IgD-negative memory B cell (primary cell): ENCODE data around the gene NDUFS8. TPM values are rescaled to one million over a fixed set of nuclear protein-coding genes. Genes with fewer than 3 reads are reported as not detected.
"Not testable (repeated sequence)": the region's sequence is repeated elsewhere in the genome, so short reads cannot be mapped to it uniquely, and the experiment has no call there.

Source experiments
- H3K27ac Mint-ChIP-seq, 3 donors: one replicate each; pipeline ENCODE4 v1.8.0; 2020 to 2022; ENCODE audit warnings: mild to moderate bottlenecking in 3 of 3, mixed read lengths in 3 of 3, moderate library complexity in 1 of 3
- H3K27me3 Mint-ChIP-seq: one replicate; pipeline ENCODE4 v1.8.0; 2021; ENCODE audit warnings: mixed read lengths
- H3K36me3 Mint-ChIP-seq: one replicate; pipeline ENCODE4 v1.8.0; 2020; ENCODE audit warnings: mild to moderate bottlenecking, mixed read lengths
- H3K4me1 Mint-ChIP-seq, 3 donors: one replicate each; pipeline ENCODE4 v1.8.0; 2020 to 2022; ENCODE audit warnings: mixed read lengths in 3 of 3, mild to moderate bottlenecking in 1 of 3
- H3K4me3 Mint-ChIP-seq, 4 donors: one replicate each; pipeline ENCODE4 v1.8.0; 2020 to 2022; ENCODE audit warnings: mild to moderate bottlenecking in 4 of 4, mixed read lengths in 4 of 4, moderate library complexity in 3 of 4
- H3K9me3 Mint-ChIP-seq, 3 donors: one replicate each; pipeline ENCODE4 v1.8.0; 2020 to 2021; ENCODE audit warnings: mixed read lengths in 3 of 3, mild to moderate bottlenecking in 1 of 3
- polyA plus RNA-seq: library from polyadenylated mRNA; unstranded; fragments of 300-500 nt; fragmentation: Illumina TruSeq; gene quantifications from one replicate; pipeline ENCODE4 v1.2.3, GENCODE V29; 2021

NDUFS8 gene
- 146 TPM for polyA plus RNA-seq

- Mint-ChIP-seq H3K4me3 (peak within 1 kb of the TSS; percentile 94 to 99 (median 96)), H3K36me3 (peaks cover 4% of the 10 kb centered on the region), H3K27me3 (no peaks in the 10 kb centered on the region), H3K27ac (peak within 1 kb of the TSS; percentile 54 to 83 (median 71)), H3K9me3 (no peaks in the 10 kb centered on the region), H3K4me1 (peaks cover 6 to 11% (median 10%) of the 10 kb centered on the region in 3 donors)
Measured at GRCh38 chr11:68030318-68031143, at the start of gene NDUFS8. Gene NDUFS8 (plus strand): TSS chr11:68030681. CDS start chr11:68032152, 1,471 bp downstream.

- H3K4me1 Mint-ChIP-seq, H3K27ac Mint-ChIP-seq, H3K9me3 Mint-ChIP-seq, H3K36me3 Mint-ChIP-seq, H3K27me3 Mint-ChIP-seq, H3K4me3 Mint-ChIP-seq: not testable (repeated sequence)
Measured at GRCh38 chr11:67981226-67981625, 49.3 kb upstream of the NDUFS8 start.

DNA sequence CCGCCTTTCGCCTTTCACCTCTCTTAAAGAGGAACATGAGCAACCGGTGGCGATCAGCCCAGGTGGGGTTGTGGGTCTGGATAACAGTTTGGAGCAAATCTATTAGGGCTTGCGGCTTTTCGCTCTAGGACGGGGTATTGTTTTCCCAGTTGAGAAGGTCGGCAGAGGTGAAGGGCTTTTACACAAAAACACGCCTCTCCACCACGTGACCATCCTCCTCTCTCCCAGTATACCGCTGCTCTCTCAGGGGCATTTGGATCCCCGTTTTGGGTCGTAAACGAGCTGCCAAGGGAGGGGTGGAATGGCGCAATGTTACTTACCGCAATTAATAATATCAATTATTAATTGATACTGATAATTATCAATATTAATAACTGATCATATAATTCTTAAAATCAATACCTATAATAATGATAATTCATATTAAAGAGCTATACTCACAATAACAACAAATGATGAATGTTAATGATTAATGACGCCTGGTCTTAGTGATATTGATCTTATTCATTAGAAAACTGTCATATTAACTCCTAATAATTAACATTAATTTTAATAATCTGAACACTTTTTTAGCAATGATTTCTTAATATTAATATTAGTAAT lies 48.1 kb upstream of the NDUFS8 start:
- not testable (repeated sequence) for H3K9me3 Mint-ChIP-seq, H3K27ac Mint-ChIP-seq, H3K27me3 Mint-ChIP-seq, H3K4me1 Mint-ChIP-seq, H3K4me3 Mint-ChIP-seq, H3K36me3 Mint-ChIP-seq

GRCh38 chr11:67983951-67984350 lies 46.5 kb upstream of the NDUFS8 start:
- no peaks in the 10 kb centered on the region for H3K9me3 Mint-ChIP-seq
- no peak overlapping the region for H3K4me3 Mint-ChIP-seq
- H3K36me3 Mint-ChIP-seq = no peaks in the 10 kb centered on the region
- peaks cover 4% of the 10 kb centered on the region for H3K27me3 Mint-ChIP-seq
- H3K27ac Mint-ChIP-seq = no peak overlapping the region
- no peaks in the 10 kb centered on the region for H3K4me1 Mint-ChIP-seq

DNA sequence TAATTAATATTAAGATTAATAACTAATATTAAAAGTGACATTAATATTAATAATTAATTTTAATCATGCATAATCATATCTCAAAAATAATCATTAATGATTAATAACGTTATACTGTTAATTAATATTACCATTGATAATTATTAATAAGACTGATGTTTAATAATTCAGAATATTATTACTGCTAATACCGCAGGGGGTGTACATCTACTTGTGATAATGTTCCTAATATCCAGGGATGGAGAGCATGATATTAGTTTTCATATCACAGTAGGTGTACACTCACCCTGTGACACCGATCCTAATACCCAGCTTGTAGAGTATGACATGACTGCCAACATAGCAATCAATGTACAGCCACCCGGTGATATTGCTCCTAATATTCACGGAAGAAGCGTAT lies 45.2 kb upstream of the NDUFS8 start:
- not testable (repeated sequence) for H3K27ac Mint-ChIP-seq, H3K27me3 Mint-ChIP-seq

DNA sequence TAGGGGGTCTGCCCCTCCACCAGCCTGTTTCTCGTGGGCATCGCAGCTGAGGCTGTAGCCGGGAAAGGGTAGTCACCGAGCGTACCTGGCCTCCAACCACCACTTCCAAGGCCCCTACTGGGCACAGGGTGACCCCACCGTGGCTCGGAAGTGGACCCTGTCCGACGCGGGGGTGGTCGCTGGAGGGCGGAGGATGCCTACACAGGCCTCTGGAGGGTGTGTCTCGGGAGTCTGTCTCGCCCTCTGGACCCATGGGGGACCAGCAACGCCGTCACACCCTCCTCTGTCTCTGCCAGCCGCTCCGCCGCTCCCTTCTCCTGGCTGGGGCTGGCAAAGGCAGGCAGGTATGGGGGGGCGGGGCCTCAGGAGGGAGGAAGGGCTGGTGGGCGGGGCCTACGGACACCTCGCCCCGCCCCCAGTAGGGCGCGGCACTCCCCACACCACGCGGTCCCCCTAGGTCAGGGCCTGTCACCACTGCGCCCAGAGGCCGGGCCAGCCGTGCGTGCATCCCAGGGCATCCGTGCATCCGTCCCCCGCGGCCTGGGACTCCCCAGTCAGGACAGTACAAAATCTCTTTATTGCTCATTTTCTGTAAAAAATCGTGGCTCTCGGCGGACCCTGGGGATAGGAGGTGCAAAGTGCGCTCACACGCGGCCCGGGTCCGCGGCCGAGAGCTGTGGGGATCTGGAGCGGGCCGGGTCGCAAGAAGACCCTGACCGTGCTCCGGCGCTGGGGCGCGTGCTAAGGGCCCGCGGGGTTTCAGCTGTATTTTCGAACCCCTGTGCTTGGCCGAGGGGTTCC lies 39.7 kb upstream of the NDUFS8 start:
- not testable (repeated sequence) for H3K27ac Mint-ChIP-seq, H3K27me3 Mint-ChIP-seq, H3K4me1 Mint-ChIP-seq, H3K9me3 Mint-ChIP-seq, H3K36me3 Mint-ChIP-seq
- H3K4me3 Mint-ChIP-seq = peak overlapping the region in 1 of 4 donors; percentile 76

More for the DNA sequence above, 45.2 kb upstream of the NDUFS8 start:
- H3K36me3 Mint-ChIP-seq, H3K4me1 Mint-ChIP-seq, H3K4me3 Mint-ChIP-seq, H3K9me3 Mint-ChIP-seq: not testable (repeated sequence)

GRCh38 chr11:67991347-67992121 lies 38.9 kb upstream of the NDUFS8 start:
- H3K27me3 Mint-ChIP-seq, H3K36me3 Mint-ChIP-seq, H3K9me3 Mint-ChIP-seq, H3K4me1 Mint-ChIP-seq: not testable (repeated sequence)
- peak overlapping the region in 1 of 3 donors; percentile 19 for H3K27ac Mint-ChIP-seq
- H3K4me3 Mint-ChIP-seq = peak overlapping the region in 1 of 4 donors; percentile 45

DNA sequence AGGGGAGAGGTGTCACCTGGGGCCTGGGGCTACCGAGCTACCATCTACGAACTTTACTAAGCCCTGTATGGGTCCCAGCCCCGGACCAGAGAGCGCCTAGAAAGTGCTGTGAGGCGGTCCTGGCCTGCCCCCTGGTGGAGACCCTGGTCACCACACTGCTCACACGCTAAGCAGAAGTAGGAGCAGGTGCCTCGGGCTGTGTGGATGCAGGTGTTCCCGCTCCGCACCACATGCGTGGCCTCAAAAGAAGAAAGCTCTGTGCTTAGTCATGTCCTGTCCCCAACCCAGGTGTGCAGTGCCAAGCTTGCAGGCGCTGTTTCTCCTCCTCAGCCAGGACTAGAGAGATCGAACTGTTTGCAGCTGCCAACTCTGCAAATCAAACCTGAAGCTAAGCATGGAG lies 36.7 kb upstream of the NDUFS8 start:
- H3K9me3 Mint-ChIP-seq, H3K27me3 Mint-ChIP-seq, H3K36me3 Mint-ChIP-seq: not testable (repeated sequence)
- Mint-ChIP-seq H3K4me1 (peaks cover 19 to 24% (median 20%) of the 10 kb centered on the region in 3 donors), H3K4me3 (peak overlapping the region in 3 of 4 donors; percentile 35 to 87 (median 66)), H3K27ac (peak overlapping the region; percentile 78 to 94 (median 84))

DNA sequence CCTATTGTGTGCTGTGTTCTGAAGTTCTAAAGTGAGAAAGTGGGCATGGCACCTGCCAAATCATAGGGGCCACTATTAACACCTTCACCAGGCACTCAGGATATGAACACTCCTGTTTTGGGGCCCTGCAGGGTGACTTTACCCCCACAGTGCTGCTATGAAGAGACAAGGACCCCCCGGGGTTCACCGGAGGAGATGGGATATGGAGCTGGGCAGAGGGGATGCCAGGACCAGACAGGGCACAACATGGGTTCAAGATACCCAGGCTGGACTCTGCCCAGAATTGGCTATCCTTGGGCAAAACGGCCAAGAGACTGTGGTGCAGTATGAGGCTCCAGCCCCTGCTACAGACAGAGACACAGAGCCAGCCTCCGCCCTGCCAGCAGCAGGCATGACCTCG lies 36.1 kb upstream of the NDUFS8 start:
- peak overlapping the region; percentile 78 to 94 (median 84) for H3K27ac Mint-ChIP-seq
- not testable (repeated sequence) for H3K36me3 Mint-ChIP-seq, H3K27me3 Mint-ChIP-seq, H3K9me3 Mint-ChIP-seq
- peaks cover 19 to 24% (median 22%) of the 10 kb centered on the region in 3 donors for H3K4me1 Mint-ChIP-seq
- peak overlapping the region in 3 of 4 donors; percentile 9 to 66 (median 35) for H3K4me3 Mint-ChIP-seq

GRCh38 chr11:67995129-67995528 lies 35.4 kb upstream of the NDUFS8 start:
- not testable (repeated sequence) for H3K9me3 Mint-ChIP-seq, H3K36me3 Mint-ChIP-seq, H3K27me3 Mint-ChIP-seq
- Mint-ChIP-seq H3K27ac (peak overlapping the region in 1 of 3 donors; percentile 68), H3K4me1 (peaks cover 19 to 25% (median 22%) of the 10 kb centered on the region in 3 donors), H3K4me3 (peak overlapping the region in 1 of 4 donors; percentile 32)

GRCh38 chr11:67995579-67995978 lies 34.9 kb upstream of the NDUFS8 start:
- not testable (repeated sequence) for H3K27ac Mint-ChIP-seq, H3K36me3 Mint-ChIP-seq, H3K4me3 Mint-ChIP-seq, H3K9me3 Mint-ChIP-seq, H3K27me3 Mint-ChIP-seq
- peaks cover 19 to 27% (median 22%) of the 10 kb centered on the region in 3 donors for H3K4me1 Mint-ChIP-seq

DNA sequence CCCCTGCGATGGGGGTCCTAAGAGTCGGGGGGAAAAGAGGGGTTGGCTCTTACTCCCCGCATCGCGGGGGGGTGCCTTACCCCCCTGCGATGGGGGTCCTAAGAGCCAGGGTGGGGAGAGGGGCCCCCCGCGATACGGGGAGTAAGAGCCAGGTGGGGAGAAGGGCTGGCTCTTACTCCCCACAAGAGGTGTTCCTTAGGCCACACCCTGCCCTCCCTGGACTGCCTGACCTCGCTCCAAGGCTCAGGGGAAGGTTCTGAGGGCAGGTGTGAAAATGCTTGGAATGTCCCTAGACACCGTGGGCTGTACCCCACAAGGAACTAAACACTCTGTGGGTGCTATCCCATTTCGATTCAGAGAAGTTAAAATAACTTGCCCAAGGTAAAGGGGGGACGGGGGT lies 34.4 kb upstream of the NDUFS8 start:
- peaks cover 19 to 27% (median 22%) of the 10 kb centered on the region in 3 donors for H3K4me1 Mint-ChIP-seq
- H3K9me3 Mint-ChIP-seq = no peaks in the 10 kb centered on the region
- no peak overlapping the region for H3K27ac Mint-ChIP-seq
- H3K36me3 Mint-ChIP-seq = peaks cover 7% of the 10 kb centered on the region
- no peak overlapping the region for H3K4me3 Mint-ChIP-seq
- H3K27me3 Mint-ChIP-seq = no peaks in the 10 kb centered on the region

GRCh38 chr11:67996622-67997474 lies 33.6 kb upstream of the NDUFS8 start:
- Mint-ChIP-seq H3K27me3 (no peaks in the 10 kb centered on the region), H3K27ac (peak overlapping the region; percentile 72 to 85 (median 82)), H3K4me3 (peak overlapping the region in 3 of 4 donors; percentile 32 to 61 (median 59)), H3K36me3 (peaks cover 7% of the 10 kb centered on the region), H3K4me1 (peaks cover 19 to 31% (median 22%) of the 10 kb centered on the region in 3 donors), H3K9me3 (no peaks in the 10 kb centered on the region)

DNA sequence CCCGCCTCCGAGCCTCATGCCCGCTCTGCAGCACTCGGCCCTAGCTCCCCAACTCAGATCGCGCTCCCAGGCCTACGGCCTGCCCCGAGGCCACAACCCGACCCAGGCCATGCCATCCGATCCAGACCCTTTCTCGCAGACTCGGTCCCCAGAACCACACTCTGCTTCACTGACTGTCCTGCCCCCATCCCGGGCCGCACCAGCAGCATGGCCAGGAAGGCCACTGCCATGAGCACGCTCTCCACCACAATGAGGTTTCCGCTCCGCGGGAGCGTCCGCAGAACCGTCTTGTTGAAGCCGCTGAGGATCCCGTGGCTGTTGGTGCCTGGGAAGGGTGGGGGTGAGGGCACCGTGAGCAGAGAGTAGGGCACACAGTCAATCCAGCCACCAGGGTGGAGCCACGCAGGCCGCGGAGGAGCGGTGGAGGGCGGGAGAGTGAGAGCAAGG lies 33.0 kb upstream of the NDUFS8 start:
- Mint-ChIP-seq H3K27me3 (peaks cover 1% of the 10 kb centered on the region), H3K4me1 (peaks cover 25 to 35% (median 26%) of the 10 kb centered on the region in 3 donors), H3K9me3 (no peaks in the 10 kb centered on the region), H3K27ac (peak overlapping the region; percentile 72 to 85 (median 82)), H3K4me3 (peak overlapping the region in 3 of 4 donors; percentile 12 to 81 (median 61)), H3K36me3 (peaks cover 5% of the 10 kb centered on the region)
